Tibial nerve (tissue), 4 donors: ENCODE results near the gene TOR2A. TPM values are rescaled to one million over a fixed set of nuclear protein-coding genes. Genes with fewer than 3 reads are reported as not detected.

Experiments used
- DNase-seq, 2 donors: peaks; one replicate each; pipeline ENCODE4 v3.0.0-alpha.2; 2019; ENCODE audit warnings: low spot score in 2 of 2
- H3K27ac ChIP-seq, 4 donors: fragments of 200-600 bp; sonication (generic) in 3 of 4; one replicate each; pipeline ENCODE4 v1.5.1; 2017 to 2019; ENCODE audit warnings: mild to moderate bottlenecking in 1 of 4
- H3K27me3 ChIP-seq, 2 donors: fragments of 200-600 bp; sonication (generic) in 1 of 2; one replicate each; pipeline versions ENCODE4 v1.5.1 to v1.6.0; 2017 to 2019
- H3K36me3 ChIP-seq, 3 donors: fragments of 200-600 bp; sonication (generic); one replicate each; pipeline ENCODE4 v1.5.1; 2018 to 2019
- H3K4me1 ChIP-seq, 4 donors: fragments of 200-600 bp; sonication (generic) in 3 of 4; one replicate each; pipeline ENCODE4 v1.5.1; 2017 to 2019
- H3K4me3 ChIP-seq, 4 donors: fragments of 200-600 bp; sonication (generic) in 3 of 4; one replicate each; pipeline ENCODE4 v1.5.1; 2017 to 2019; ENCODE audit warnings: mild to moderate bottlenecking in 1 of 4, moderate library complexity in 1 of 4
- H3K9me3 ChIP-seq, 4 donors: fragments of 200-600 bp; sonication (generic) in 3 of 4; one replicate each; pipeline ENCODE4 v1.5.1; 2017 to 2019
- EP300 ChIP-seq, 2 donors: sonication (generic); formaldehyde crosslinking; IDR thresholded peaks; one replicate each; pipeline ENCODE4 v1.6.1; 2017; ENCODE audit warnings: antibody characterized with exemption in 2 of 2, mild to moderate bottlenecking in 1 of 2
- POLR2A ChIP-seq, 2 donors: fragments of 450-650 bp; IDR thresholded peaks; one replicate each; pipeline ENCODE4 v1.6.1; 2017; ENCODE audit warnings: antibody characterized with exemption in 2 of 2, mild to moderate bottlenecking in 2 of 2, moderate library complexity in 2 of 2
- WGBS, 2 donors: methylation state at CpG; one replicate each; pipeline ENCODE4 v1.1.5; 2018; 5-methylcytosine and 5-hydroxymethylcytosine counted together
- total RNA-seq, 4 donors: library from RNA; depleted of rRNA; stranded (reverse); fragments of >200 nt; gene quantifications; one replicate each; pipeline ENCODE4 v1.1.0, GENCODE V29; 2016
- TF ChIP-seq, protein P1 (sequence below), 5 experiments: fragments of 200-600 bp in 3 of 5; fragments of 450-650 bp in 2 of 5; sonication (generic) in 3 of 5; IDR thresholded peaks; one replicate each; pipeline ENCODE4 v1.5.1; 2016 to 2019; ENCODE audit warnings: antibody characterized with exemption in 5 of 5, mild to moderate bottlenecking in 3 of 5, moderate library complexity in 2 of 5

Gene TOR2A
- total RNA-seq, 4 donors from 2014 or later = 13.3 to 15.3 (median 14.4) TPM

DNA sequence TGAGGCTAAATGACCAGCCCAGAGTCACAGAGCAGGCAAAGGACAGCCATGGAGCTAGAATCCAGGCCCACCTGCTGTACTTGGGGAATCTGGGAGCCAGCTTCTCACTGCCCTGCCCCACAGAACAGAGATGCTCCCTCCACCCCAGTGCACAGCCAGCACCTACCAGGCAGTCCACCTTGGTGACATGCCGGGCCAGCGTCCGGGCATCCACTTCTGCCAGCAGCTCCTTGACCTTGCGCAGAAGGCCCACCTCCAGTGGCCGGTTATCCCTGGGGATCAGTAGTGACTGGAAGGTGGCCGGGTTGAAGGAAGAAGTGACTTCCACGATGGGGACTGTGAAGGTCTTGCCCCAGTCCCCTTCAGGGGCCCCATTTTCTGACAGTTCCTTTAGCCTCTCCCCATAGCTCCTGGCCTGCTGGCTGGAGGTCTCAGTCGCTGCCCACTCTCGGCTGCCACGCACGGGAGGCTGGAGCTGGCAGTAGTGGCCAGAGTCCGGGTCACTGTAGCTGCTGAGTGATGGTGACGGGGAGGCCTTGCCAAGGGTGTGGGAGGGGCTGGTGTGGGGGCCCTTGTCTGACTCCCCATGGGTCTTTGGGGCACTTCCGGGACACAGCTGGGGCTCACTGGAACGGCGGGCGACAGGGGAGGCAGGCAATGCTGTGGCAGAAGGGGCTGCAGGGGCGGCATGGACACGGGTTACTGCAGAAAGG lies 9.5 kb upstream of the TOR2A start:
- Histone ChIP-seq H3K9me3 (no peaks in the 10 kb centered on the region), H3K27me3 (no peaks in the 10 kb centered on the region), H3K27ac (no peak overlapping the region), H3K4me1 (peaks cover 0 to 16% (median 4%) of the 10 kb centered on the region in 4 donors), H3K4me3 (no peak overlapping the region), H3K36me3 (peaks cover 0 to 31% (median 0%) of the 10 kb centered on the region in 3 donors)
- WGBS, 2 donors = 89 to 94% methylated on average over 12 to 18 of the region's 19 CpGs
- DNase-seq = no peak
- TF ChIP-seq EP300 (IDR thresholded peaks at IDR 0.05) (no peak), POLR2A (IDR thresholded peaks at IDR 0.05) (no peak)
- TF ChIP-seq, protein P1, sequence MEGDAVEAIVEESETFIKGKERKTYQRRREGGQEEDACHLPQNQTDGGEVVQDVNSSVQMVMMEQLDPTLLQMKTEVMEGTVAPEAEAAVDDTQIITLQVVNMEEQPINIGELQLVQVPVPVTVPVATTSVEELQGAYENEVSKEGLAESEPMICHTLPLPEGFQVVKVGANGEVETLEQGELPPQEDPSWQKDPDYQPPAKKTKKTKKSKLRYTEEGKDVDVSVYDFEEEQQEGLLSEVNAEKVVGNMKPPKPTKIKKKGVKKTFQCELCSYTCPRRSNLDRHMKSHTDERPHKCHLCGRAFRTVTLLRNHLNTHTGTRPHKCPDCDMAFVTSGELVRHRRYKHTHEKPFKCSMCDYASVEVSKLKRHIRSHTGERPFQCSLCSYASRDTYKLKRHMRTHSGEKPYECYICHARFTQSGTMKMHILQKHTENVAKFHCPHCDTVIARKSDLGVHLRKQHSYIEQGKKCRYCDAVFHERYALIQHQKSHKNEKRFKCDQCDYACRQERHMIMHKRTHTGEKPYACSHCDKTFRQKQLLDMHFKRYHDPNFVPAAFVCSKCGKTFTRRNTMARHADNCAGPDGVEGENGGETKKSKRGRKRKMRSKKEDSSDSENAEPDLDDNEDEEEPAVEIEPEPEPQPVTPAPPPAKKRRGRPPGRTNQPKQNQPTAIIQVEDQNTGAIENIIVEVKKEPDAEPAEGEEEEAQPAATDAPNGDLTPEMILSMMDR (IDR thresholded peaks at IDR 0.05) = no peak

DNA sequence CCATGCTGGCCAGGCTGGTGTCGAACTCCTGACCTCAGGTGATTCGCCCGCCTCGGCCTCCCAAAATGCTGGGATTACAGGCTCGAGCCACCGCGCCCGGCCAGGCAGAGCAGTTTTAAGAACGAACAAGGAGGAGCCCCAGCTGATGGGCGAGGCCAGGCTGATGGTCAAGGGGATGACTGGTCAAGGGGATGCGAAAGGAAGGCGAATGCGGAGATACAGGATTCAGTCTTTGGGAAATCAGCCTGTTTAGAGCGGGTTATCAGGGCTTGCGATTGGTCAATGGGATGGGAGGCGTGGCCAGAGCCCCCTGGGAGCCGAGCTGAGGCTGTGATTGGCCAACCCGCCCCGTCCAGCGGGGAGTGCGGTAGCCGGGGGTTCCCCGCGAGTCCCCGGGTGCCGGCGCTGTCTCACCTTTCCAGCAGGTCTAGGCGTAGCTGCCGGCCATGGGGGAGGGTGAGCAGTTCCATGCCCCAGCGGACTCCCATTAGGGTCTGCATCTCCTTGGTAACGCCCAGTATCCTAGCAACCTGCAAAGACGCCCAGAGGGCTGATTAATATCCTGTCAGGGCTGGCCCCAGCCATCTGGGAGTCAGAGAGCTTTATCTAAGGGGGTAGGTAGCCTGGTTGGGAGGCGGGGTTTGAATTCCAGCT lies 7.5 kb upstream of the TOR2A start:
- Histone ChIP-seq H3K4me1 (peaks cover 0 to 16% (median 4%) of the 10 kb centered on the region in 4 donors), H3K27me3 (no peaks in the 10 kb centered on the region), H3K4me3 (peak overlapping the region in 1 of 4 donors; percentile 21), H3K9me3 (no peaks in the 10 kb centered on the region), H3K27ac (peak overlapping the region in 2 of 4 donors; percentile 7 to 9), H3K36me3 (peaks cover 0 to 27% (median 0%) of the 10 kb centered on the region in 3 donors)
- WGBS, 2 donors = 51 to 76% methylated on average over 33 of the region's 33 CpGs
- DNase-seq = no peak
- TF ChIP-seq, protein P1 (IDR thresholded peaks at IDR 0.05) = no peak
- TF ChIP-seq EP300 (IDR thresholded peaks at IDR 0.05) (no peak), POLR2A (IDR thresholded peaks at IDR 0.05) (no peak)

DNA sequence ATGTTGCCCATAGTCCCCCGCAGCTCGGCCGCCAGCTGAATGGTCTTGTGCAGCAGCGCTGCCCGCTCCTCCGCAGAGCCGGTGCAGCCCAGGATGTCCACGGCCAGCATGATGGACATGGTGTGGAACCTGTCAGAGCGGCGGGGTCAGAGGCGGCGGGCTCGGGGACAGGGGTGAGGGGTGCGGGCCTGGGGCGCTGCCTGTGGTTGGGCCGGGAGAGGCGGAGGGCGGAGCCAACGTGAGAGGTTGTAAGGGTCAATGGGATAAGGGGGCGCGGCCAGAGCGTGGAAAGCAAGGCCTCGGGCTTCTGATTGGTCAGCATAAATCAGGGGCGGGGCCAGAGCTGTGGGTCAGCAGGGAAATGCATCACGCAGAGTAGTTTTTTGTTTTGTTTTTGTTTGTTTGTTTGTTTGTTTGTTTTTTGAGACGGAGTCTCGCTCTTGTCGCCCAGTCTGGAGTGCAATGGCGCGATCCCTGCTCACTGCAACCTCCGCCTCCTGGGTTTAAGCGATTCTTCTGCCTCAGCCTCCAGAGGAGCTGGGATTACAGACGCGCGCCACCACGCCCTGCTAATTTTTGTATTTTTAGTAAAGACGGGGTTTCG lies 6.8 kb upstream of the TOR2A start:
- Histone ChIP-seq H3K27me3 (no peaks in the 10 kb centered on the region), H3K9me3 (no peaks in the 10 kb centered on the region), H3K4me3 (peak overlapping the region in 1 of 4 donors; percentile 21), H3K4me1 (peaks cover 0 to 16% (median 4%) of the 10 kb centered on the region in 4 donors), H3K27ac (peak overlapping the region in 2 of 4 donors; percentile 9 to 81), H3K36me3 (peaks cover 0 to 27% (median 0%) of the 10 kb centered on the region in 3 donors)
- TF ChIP-seq, protein P1 (IDR thresholded peaks at IDR 0.05) = no peak
- no peak for TF ChIP-seq POLR2A (IDR thresholded peaks at IDR 0.05)
- no peak for TF ChIP-seq EP300 (IDR thresholded peaks at IDR 0.05)
- 74 to 75% methylated on average over 38 of the region's 38 CpGs for WGBS, 2 donors
- no peak for DNase-seq

DNA sequence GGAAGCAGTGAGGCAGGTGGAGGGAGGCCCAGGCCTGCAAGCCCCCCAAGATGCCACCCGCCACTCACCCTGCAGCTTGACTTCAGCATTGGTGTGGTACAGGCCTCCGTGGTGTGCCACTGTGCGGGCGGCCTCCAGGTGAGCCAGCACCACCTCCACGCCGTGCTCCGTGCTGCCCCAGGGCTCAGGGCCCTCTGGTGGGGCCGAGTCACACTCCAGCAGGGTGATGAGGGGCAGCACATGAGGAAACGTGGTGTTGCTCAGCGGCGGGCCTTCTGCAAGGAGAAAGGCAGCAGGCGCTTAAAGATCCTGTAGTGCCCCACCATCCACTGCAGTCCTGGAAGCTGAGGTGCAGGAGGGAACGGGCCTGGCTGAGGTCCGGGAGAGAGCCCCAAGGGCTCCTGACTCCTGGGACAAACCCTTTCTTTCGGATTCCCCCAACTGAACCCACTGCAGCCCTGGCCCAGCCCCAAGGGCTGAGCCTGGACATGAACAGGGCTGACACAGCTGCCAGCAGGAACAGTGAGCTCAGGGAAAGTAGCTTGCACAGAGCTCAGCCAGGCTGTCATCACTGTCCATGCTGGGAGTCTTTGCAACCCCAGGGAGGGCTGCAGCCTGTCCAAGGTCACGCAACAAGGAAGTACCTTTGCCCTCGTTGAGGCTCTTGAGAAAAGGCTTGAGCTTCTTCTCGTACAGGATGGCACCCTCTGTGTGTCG lies 4.7 kb upstream of the TOR2A start:
- peaks cover 0 to 27% (median 0%) of the 10 kb centered on the region in 3 donors for H3K36me3 ChIP-seq
- H3K27me3 ChIP-seq = no peaks in the 10 kb centered on the region
- DNase-seq = no peak
- H3K4me1 ChIP-seq = peaks cover 0 to 20% (median 5%) of the 10 kb centered on the region in 4 donors
- no peak overlapping the region for H3K4me3 ChIP-seq
- peak overlapping the region; percentile 3 to 81 (median 52) for H3K27ac ChIP-seq
- H3K9me3 ChIP-seq = no peaks in the 10 kb centered on the region
- 76 to 79% methylated on average over 12 to 19 of the region's 19 CpGs for WGBS, 2 donors
- no peak for TF ChIP-seq EP300 (IDR thresholded peaks at IDR 0.05)
- TF ChIP-seq, protein P1 (IDR thresholded peaks at IDR 0.05) = no peak
- TF ChIP-seq POLR2A (IDR thresholded peaks at IDR 0.05) = no peak
